HG02852 (cell line): Measurements from ENCODE around the gene MISP.

ENCODE experiments used
- ATAC-seq: cut with Tn5 transposase; IDR thresholded peaks from one replicate; pipeline ENCODE4 v1.9.1; 2021; ENCODE audit warnings: mild to moderate bottlenecking, moderate library complexity; ENCODE audit not compliant: unreplicated experiment

The MISP gene

DNA sequence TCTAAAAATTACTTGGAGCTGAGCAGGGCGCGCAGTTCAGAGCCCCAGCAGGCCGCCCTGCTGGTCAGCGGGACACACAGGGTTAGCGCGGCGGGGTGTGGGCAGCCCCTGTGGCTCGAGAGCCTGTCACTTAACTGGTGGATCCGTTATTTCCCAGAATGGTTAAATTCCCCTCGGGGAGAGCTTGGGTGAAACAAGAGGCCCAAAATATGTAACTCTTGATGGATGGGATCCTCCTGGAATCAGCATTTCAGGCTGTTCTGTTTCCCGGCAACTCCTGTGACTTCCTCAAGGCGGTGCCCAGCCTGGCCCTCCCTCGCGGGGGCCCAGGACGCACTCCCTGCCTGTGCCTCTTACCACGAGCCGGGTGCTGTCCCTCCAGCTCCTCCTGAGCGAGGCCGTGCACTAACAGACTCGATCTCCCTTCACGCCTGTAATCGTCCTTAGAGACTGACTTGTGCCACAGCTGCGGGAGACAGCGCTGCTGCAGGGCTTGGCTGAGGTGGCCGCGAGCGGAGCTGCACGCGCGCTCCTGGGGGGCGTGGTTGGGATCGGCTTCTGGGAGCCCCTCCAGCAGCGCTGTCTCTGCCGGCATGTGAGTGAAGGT, 56.0 kb downstream of the MISP start:
- ATAC-seq, result no peak

DNA sequence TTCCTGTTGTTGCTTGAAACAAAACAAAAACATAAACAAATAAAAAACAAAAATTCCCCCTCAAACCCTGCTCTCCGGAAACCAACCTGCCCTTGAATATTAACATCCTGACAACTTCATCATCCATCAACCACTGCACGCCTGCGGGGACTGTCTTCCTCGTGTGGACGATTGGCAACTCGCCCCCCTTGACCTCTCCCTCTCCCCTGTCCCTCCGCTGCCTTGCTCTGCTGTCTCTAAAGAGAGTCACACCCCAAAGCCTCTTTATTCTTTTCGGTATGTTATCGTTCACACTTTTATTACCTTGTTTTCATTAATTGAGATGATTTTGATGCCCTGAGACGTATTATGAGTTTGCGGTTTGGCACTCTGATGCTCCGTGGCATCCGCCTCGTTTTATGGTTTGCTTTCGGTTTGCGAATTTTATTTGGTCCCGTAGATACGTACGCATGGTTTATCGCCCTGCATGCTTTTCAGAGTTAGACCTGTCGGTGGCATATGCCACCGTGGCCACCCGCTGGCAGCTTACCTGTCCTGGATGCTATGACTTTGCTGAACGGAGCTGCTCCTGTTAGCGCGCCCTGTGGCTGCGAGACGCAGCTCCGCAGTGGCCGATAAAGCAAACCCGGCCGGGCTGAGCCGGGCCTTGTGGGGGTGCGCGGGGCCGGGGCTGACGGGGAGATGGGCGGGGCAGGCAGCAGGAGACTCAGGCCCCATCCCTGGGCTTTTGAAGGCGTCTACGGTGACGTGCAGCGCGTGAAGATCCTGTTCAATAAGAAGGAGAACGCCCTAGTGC, 56.9 kb downstream of the MISP start:
- no peak for ATAC-seq

DNA sequence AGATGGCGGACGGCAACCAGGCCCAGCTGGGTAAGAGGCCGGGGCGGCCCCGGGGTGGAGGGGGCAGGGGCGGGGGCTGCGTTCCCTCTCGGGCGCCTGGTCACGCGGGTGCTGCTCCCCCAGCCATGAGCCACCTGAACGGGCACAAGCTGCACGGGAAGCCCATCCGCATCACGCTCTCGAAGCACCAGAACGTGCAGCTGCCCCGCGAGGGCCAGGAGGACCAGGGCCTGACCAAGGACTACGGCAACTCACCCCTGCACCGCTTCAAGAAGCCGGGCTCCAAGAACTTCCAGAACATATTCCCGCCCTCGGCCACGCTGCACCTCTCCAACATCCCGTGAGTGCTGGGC, 57.5 kb downstream of the MISP start:
- ATAC-seq, result no peak

DNA sequence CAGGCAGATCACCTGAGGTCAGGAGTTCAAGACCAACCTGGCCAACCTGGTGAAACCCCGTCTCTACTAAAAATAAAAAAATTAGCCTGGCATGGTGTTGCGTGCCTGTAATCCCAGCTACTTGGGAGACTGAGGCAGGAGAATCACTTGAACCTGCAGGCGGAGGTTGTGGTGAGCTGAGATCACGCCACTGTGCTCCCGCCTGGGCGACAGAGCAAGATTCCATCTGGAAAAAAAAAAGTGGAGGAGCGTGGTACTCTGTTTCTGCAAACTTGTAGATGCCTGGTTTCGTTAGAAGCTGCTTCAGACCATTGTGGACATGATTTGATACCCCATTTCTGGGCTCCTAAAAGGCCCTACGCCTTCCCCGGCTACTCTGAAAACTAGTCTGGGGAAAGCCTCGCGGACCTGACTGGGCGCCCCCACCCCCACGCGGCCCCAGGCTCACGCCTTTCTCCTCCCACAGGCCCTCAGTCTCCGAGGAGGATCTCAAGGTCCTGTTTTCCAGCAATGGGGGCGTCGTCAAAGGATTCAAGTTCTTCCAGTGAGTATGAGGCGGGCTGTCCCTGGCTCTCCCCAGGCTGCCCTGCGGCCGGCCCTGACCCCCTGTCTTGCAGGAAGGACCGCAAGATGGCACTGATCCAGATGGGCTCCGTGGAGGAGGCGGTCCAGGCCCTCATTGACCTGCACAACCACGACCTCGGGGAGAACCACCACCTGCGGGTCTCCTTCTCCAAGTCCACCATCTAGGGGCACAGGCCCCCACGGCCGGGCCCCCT, 59.4 kb downstream of the MISP start:
- no peak for ATAC-seq

DNA sequence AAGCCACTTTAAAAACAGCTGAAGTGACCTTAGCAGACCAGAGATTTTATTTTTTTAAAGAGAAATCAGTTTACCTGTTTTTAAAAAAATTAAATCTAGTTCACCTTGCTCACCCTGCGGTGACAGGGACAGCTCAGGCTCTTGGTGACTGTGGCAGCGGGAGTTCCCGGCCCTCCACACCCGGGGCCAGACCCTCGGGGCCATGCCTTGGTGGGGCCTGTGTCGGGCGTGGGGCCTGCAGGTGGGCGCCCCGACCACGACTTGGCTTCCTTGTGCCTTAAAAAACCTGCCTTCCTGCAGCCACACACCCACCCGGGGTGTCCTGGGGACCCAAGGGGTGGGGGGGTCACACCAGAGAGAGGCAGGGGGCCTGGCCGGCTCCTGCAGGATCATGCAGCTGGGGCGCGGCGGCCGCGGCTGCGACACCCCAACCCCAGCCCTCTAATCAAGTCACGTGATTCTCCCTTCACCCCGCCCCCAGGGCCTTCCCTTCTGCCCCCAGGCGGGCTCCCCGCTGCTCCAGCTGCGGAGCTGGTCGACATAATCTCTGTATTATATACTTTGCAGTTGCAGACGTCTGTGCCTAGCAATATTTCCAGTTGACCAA, 60.1 kb downstream of the MISP start:
- ATAC-seq, result no peak

DNA sequence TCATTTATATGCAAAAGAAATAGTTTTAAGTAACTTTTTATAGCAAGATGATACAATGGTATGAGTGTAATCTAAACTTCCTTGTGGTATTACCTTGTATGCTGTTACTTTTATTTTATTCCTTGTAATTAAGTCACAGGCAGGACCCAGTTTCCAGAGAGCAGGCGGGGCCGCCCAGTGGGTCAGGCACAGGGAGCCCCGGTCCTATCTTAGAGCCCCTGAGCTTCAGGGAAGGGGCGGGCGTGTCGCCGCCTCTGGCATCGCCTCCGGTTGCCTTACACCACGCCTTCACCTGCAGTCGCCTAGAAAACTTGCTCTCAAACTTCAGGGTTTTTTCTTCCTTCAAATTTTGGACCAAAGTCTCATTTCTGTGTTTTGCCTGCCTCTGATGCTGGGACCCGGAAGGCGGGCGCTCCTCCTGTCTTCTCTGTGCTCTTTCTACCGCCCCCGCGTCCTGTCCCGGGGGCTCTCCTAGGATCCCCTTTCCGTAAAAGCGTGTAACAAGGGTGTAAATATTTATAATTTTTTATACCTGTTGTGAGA, 60.7 kb downstream of the MISP start:
- no peak for ATAC-seq

DNA sequence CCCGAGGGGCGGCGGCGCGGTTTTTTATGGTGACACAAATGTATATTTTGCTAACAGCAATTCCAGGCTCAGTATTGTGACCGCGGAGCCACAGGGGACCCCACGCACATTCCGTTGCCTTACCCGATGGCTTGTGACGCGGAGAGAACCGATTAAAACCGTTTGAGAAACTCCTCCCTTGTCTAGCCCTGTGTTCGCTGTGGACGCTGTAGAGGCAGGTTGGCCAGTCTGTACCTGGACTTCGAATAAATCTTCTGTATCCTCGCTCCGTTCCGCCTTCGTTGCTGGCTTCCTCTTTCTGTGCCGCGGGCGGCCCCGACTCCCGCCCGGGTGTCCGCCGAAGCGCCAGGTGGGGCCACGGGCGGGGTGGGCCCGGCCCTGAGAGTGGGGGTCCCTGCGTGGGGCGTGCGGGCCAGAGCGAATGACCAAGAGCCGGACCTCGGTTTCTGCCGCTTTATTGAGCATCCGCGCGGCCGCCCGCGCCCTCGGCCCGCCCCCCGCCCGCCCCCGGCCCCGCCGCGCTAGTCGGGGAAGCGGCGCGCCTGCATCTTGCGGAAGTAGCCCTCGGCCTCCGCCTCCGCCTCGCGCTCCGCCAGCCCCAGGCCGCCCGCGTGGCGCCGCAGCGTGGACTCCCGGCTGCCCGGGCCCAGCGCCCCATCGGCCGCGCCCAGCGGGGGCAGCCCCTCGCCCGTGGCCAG, 61.3 kb downstream of the MISP start:
- no peak for ATAC-seq

DNA sequence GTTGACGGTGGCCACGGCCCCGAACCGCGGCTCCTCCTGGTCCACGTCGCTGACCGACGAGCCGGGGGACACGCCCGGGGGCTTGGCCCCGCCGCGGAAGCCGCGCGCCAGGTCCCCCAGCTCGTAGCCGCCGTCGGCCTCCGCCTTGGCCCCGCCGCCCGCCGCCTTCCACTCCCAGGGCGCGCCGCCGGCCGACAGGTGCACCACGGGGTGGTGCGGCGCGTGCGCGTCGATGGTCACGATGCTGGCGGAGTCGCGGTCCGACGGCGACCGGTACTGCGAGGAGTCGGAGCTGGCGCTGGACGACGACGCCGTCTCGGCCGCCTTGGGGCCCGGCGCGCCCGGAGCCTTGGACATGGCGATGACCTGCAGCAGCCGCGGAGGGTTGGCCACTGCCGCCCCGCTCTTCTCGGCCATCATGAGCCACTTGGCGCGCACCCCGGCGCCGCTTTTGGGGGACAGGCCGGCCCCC, 61.9 kb downstream of the MISP start:
- no peak for ATAC-seq

DNA sequence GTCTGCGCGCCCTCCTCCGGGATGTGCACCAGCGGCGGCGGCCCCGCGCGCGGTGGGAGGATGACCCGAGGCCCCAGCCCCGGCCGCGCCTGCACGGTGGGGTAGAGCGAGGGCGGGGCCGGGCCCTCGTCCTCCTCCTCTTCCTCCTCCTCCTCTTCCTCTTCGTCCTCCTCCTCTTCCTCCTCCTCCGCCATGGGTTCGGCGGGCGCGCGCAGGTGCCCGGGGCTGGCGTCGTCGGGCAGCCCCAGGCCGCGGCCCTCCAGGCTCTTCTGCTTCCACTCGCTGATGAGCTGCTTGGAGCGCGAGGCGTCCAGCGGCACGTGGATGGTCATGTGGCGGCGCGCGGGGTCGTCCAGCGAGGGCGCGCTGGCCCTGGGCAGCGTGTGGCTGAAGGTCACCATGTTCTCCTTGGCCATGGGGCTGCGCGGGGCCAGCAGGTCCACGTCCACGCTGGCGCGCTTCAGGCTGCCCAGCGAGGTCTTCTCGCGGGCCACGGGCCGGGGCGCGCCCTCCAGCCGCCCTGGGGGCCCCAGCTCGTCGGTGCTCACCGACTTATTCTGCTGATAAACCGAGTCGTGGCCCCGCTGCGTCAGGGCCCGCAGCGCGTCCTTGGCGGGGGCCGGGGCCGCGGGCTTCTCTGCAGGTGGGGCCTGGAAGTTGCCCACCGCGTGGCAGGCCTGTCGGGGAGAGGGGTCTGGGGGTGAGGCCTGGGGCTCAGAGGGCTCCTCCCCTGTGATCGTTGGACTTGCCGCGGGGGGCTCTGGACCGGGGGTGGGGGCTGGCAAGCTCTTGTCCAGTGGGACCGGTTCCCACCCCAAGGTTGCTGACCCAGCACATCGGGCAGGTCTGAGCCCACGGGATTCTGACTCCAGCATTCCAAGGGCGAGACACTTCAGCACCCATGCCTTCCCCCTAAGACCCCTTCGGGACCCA, 62.6 kb downstream of the MISP start:
- no peak for ATAC-seq
